HG02798 (cell line): ENCODE results near the gene BARX1.
"Not testable (repeated sequence)": the region's sequence is repeated elsewhere in the genome, so short reads cannot be mapped to it uniquely, and the experiment has no call there.

Experiments used
- ATAC-seq: cut with Tn5 transposase; IDR thresholded peaks from one replicate; pipeline ENCODE4 v1.9.1; 2021; ENCODE audit warnings: mild to moderate bottlenecking; ENCODE audit not compliant: unreplicated experiment, poor library complexity

BARX1 gene

DNA sequence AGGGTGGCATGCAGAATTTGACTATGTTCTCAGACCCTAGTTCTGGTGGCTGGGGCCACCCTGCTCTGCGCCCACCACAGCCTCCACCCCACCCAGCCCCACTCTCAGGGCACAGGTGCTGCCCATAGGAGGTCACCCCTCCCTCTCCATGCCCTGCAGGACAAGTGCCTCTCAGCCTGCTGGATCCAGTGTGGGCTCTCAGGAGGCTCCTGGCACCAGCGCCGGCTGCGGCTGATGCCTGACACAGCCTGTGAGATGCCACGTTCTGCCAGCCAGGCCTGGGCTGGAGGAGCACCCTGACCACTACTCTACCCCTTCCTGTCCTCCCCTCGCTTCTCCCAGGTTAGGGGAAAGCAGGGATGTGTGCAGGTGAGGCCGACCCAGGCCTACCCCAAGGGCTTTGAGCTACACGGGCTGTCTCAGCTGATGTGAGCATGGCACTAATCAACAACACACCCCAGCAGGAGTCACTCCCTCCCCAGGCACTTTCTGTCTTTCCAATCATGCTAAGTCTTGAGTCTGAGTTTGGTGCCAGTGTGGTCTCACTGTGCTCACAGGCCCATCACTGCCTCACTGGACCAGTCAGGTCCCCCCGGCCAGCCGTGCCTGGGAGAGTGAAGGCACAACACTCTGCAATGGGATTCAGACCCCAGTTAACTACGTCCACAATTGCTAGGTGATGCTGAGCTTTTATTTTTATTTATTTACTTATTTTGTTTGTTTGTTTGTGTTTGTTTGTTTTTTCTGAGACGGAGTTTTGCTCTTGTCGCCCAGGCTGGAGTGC lies 12.1 kb upstream of the BARX1 start:
- no peak for ATAC-seq

DNA sequence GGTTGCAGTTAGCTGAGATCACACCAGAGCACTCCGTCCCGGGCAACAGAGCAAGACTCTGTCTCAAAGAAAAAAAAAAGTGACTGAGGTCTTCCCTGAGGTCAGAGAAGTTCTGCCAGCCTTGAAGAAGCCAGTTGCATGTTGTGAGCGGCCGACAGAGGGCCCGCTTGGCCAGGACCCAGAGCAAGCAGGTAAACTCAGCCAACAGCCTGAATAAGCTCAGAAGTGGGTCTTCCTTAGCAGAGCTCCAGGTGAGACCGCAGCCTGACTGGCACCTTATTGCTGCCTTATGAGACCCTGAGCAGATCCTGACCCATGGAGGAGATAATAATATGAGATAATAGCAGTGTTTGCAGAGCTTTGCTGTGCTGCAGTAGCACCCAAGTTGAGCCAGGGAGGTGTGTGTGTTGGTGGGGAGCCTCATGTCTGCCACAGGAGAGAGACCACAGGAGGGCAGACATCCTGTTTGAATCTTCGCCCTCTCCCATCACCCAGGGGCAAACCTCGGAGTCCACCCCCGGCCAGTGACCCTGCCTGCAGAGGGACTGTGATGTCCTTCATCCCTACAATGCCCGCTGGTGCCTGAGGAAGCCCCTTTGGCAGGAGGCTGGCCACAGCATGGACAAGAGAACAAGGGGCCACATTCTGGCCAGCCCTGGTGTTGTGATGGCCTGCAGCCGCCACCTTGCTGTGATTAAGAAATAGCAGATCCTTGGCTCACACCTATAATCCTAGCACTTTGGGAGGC lies 10.8 kb upstream of the BARX1 start:
- ATAC-seq = no peak

DNA sequence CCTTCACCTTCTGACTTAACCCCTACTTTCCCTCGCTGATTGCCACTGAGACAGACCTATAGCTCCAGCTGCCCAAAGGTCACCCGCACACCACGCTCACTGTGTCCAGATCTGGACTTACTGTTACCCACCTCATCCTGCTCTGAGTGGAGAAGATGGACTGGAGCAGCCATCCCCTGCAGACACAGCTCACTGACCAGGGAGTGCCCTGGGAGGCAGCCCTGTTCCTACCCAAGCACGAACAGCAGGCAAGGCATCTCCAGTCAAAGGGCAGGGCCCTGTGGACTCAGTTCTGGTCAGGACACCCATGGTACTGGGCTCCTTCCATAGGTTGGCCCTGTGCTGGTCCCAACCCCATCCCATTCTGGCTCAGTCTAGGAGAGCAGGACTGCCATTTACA lies 9.5 kb upstream of the BARX1 start:
- no peak for ATAC-seq

DNA sequence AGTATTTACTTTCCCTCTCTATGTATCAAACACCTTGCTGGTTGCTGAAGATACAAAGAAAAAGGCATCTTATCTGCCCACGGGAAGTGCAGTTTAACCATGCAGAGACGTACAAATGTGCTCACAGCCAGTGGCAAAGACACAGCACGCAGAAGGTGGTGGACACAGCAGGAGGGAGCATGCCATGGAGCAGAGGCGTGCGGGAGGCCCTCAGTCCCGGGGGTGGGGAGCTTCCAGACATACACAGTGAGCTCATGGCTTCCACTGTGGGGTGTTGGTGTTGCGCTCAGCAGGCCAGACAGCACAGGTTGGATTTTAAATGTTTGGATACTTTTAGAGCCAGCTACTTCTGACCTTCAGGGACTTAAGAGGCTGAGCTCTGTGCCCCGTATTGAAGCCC lies 8.8 kb upstream of the BARX1 start:
- no peak for ATAC-seq

DNA sequence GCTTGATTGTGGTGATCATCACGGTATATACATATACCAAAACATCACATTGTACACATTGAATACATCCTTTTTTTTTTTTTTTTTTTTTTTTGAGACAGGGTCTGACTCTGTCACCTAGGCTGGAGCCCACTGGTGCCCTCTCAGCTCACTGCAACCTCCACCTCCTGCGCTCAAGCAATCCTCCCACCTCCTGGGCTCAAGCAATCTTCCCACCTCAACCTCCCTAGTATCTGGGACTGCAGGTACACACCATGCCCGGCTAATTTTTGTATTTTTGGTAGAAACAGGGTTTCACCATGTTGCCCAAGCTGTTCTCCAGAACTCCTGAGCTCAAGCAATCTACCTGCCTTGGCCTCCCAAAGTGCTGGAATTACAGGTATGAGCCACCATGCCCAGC lies 8.3 kb upstream of the BARX1 start:
- not testable (repeated sequence) for ATAC-seq

DNA sequence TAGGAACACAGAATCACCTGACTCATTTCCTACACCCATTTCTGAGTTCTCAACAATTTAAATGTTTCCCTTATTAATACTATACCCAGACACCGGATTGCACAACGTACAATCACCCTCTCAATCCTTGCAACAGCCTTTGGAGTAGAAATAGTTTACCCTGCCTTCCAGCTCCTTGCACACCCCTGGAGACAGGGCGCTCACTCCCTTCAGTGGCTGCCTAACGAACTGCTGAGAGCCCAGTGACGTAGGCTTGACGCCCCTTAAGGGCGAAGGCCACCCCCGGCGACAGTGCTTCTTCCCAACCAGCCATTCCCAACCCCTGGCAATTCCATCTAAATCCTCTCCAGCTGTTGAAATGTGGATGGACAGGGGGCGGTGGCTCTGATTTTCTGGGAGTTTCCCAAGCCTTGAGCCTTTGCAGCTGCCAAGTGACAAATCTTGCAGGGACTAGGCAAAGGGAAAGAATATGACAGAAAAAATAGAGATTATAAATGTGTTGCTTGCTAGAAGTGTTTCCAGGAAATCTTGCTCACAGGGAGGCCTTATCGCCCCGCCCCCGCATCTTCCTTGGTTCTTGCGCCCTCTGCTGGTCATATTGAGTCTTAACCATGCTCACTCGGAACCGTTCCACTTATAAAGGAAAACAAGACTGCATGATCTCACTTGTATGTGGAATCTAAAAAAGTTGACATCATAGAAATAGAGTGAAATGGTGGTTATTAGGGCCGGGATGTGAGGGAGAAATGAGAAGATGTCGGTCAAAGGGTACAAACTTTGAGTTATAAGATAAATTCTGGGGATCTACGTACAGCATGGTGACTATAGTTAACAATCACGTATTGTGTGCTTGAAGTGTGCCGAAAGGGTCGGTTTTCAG lies 7.6 kb upstream of the BARX1 start:
- peak; percentile 55 for ATAC-seq

DNA sequence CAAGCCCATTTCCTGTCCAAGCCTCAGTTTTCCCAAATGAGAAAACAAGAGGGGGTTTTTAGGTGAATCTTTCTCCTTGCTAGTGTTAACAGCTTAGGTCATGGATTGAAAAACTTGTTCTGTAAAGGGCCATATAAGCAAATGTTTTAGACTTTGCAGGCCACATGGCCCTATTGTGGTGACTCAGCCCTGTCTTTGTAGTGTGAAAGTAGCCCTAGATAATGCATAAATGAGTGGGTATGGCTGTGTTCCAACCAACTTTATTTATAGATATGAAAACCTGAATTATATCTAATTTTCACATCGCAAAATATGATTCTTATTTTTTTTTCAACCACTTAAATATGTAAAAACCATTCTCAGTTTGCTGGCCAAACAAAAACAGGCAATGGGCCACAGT lies 6.9 kb upstream of the BARX1 start:
- no peak for ATAC-seq

DNA sequence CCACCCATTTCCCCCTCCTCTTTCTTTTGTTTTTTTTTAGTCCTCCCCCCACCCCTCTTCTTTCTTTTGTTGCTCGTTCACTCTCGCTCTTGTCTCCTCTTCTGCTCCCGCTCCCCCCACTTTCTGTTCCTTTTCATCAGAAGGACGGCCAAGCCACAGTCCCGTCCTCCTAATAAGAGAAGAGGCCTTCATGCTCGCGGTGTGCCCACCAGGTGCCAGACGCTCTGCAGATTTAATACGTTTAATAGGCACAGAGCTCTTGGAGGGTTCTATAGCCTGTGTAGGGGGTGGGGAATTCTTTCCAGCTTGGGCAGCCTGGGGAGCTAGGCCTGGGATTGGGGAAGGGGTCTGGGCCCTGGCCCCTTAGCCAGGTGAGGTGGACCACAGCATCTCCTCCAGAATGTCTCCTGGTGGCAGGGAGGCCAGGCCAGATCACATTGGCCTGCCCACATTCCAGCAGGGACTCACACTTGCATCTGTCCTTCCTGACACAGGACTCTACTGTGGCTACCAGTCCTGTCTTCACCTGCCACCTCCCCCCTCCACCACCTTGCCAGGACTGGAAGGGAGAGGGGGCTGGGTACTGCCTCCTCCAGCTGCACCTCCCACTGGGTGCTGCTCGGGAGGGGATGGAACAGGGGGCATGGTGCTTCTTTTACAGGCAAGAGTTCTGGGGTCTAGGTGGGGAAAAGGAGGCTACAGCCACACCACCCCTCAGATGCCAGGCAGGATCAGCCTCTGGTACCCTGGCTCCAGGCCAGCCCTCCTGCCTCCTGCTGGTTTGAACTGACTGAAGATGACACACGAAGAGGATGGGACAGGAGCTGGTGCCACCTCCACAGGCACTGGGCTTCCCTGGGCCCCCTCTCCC lies 6.1 kb upstream of the BARX1 start:
- ATAC-seq = no peak

DNA sequence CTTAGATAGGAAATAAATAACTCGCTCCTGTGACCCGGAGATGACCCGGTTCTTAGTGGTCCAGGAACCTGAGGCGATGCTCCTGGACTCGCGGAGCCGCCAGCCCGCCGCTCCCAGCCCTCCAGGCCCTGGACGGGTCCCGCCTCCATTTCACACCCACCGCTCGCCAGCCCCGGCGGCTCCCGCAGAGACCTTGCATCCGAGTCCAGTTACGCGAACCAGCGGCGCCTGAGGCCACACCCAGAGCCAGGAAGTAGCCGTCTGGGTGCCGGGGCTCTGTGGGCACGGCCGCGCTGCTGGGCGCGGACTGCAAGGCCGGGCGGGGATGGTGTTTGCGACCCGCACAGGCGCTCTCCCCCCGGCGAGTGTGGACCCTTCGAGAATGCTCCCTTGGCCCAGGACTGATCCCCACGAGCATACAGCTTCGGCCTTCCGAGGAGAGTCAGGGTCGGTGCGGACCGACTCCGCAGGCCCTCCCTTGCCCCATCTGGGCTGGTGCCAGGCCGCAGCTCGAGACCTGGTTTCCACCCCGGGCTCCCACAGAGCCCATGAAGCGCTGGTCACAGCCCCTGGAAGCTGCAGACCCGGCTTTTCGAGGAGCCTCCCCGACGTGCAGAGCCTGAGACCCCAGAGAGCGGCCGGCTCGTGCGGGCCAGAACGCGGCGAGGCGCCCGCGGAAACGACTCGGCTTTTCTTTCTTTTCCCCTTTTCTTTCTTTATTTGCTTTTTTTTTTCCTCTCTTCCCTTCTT lies 5.2 kb upstream of the BARX1 start:
- no peak for ATAC-seq

DNA sequence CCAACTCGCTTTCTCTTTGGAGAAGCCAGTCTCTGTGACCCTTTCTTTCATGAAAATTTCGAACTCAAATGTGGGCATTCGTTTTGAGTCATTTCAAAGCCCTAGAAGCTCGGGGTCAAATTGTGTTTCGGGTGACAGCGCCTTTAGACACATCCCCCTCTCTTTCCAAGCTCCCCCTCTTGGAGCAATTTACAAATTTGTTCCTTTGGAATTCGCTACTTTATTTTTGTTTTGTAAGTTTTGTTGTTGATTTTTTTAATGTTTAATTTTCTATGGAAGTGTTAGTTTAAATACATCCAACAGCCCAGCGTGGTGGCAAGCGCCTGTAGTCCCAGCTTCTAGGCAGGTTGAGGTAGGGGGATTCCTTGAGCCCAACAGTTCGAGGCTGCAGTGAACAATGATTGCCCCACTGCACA lies 4.6 kb upstream of the BARX1 start:
- ATAC-seq = no peak

DNA sequence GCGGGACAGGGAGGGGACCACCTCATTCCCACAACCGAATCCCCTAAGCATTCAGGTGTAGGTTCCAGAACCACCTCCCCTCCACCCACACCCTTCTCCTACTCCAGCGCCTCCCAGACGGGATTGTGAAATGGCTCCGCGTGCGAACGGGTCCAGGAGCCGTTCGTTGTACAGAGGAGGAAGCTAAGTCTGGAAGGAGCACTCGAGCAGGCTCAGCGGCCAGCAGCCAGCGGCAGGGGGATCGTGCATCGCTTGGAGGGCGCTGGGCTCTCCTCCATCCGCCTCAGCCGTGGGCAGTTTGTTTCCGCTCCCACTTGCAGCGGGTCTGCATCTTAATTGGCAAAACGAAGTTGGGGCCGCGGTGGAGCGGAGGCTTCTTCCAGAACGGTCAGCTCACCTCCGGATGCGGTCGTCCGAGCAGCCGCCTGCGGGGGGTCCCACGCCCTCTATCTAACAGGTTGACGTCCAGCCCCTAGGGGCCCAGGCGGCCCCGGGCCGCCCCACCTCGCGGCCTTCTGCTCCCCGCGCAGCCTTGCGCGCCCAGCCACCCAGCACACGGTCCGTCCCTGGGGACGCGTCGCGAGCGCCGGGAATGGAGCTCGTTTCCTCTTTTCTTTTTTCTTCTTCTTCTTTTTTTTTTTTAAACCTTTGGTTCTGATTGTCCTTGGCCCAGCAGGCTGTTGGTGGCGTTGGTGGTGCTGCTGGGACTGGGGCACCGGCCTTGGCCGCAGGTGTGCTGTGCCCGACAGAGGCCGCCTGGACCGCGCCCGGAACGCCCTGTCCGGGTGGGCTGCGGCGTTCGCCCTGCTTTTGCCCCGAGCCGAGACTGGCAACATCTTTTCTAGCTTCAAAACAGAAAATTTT lies 3.9 kb upstream of the BARX1 start:
- no peak for ATAC-seq

DNA sequence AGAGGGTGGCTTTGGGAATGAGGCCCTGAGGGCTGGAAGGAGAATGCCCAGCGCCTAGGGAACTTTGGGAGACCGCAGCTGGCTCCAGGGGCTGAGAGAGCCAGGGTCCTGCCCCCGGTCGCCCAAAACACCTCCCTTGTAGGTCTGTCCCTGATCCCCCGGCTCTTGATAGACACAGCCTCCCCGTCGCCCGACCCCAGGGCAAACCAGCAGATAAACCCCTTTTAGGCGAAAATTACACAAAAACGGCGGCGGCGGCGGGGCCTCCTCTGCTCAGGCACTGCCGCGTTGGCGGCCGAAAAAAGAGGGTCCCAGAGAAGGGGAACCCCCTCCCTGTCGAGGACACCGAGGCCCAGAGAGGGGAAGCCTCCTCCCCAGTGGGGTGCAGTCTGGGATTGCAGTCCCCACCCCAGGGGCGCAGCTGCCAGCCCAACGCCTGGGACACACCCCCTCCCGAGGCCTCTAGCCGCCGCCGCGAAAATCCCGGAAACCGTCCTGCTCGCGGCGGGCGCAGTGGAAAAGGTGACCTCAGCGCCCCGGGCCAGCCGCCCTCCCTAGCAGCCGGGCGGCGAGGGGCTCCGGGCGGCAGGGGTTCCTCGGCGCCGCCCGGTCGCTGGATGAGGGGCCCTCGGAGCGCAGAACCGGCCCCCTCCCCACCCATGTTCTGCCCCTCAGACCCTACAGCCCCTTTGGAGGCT lies 3.1 kb upstream of the BARX1 start:
- ATAC-seq = no peak

DNA sequence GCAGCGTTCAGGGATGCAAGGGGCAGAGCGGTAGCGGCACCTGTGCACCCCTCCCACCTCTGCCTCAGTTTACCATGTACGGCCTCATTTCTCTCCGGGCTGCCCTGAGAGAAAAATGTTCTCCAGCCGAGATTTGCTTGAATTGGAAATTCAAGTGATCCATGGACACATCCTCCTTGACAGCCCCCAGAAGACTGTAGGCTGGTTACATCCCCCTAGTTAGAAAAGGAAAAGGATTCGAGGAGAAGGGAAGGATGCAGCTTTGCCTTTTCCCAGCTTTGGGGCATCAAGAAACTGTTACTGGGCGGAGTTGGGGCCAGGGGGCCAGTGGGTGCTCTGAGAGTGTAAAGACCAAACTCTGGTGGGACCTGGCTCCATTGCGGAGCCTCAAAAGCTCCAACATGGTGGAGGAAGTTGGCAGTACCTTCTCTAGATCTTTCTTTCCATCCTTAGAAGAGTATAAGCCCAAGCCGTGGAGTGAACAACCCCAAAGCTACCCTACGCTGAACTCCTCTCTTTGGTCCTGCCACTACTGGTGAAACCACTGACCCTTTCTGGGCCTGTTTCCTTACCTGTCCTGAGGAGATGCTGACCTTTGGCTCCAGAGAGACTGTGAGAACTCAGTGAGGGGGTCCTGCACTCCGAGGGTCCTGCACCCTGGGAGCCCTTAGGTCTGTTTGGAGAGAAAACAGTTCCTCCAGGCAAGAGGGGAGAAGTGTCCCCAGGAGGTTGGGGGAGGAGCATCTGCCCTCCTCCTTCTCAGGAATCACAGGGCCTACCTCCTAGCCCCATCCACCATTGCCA lies 1.0 kb upstream of the BARX1 start:
- no peak for ATAC-seq

DNA sequence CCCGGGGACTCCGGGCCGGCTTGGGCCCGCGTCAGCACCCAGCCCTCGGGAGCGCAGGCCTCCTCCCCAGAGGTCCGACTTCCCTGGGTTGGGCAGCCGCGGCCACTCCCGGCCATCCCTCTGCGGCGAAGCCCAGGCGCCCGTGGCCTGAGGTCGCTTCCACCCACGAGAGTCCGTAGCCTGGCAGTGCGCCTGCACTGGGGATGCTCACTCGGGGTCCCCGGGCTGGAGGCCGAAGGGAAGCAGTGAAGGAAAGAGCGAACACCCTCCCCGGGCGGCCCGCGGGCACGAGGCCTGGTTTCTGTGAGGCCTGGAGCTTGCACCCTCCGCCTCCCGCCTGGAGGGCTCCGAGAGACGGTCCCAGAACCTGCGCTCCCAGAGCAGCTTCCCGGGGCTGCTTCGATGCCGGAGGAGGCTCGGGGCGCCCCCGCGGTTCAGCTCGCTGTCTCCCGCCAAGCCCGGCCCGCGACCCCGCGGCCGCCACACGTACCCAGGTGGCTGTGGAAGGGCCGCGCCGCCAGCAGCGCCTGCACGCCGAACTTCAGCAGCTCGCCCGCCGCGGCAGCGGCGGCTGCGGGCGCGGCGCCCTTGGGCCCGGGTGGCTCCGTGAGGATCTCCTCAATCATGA lies 607 bp downstream of the BARX1 start:
- no peak for ATAC-seq

DNA sequence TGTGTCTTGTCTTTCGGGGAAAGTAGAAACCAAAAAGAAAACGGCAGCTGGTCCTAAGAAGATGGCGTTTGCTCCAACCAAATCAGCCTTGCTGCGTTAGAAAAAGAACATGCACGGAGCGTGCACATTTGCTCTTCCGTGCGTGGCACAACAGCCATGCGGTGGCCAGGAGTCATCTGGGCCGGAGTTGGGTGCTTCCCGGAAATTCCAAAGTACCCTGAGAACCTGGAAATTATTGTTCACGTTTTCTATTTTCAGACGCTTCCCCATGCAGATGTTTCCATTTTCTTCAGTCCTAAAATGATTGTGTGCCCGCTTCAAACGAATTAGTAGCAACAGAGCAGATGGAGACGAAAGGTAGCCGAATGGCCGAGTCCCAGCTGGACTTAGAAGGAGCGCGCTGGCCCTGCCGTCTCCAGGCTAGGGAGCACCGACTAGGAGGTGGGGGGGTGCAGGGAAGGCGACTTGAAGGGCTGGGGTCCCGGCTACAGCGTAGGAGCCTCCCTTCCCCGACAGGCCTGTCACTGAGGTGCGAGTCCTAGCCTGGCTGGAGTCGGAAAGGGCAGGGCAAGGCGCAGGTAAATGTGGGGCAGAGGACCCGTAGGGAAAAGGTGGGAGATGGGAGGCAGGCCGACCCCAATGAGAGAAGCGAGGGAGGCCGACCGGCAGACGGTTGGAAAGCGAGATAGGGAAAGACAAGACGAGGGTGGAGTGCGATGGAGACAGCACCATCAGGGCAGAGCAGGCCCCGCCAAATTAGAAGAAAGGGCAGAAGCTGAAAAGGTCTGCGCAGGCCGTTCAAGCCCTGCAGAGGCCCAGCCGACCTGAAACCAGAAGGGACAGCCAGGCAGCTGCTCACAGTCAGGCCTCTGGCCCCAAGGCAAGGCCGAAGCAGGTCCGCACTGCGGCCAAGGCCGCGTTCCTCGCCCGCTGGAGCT lies 1.4 kb downstream of the BARX1 start:
- ATAC-seq = no peak
